Thoracic aorta (tissue), 2 donors: ENCODE results near the gene LCMT1. TPM values are rescaled to one million over a fixed set of nuclear protein-coding genes. Genes with fewer than 3 reads are reported as not detected.

Experiments used
- ATAC-seq: fragments of 150-250 bp; one replicate; pipeline ENCODE4 v1.8.0; 2017; ENCODE audit warnings: low read depth; ENCODE audit not compliant: insufficient number of reproducible peaks, low FRiP score
- DNase-seq: peaks from one replicate; pipeline ENCODE4 v3.0.0-alpha.2; 2020; ENCODE audit warnings: low spot score
- H3K27ac ChIP-seq, 2 donors: fragments of 200-600 bp; sonication (generic); 1 replicate in 1 of 2; 2 replicates in 1 of 2; pipeline ENCODE4 v1.5.1; 2016; ENCODE audit warnings: mild to moderate bottlenecking in 2 of 2, moderate library complexity in 2 of 2
- H3K27me3 ChIP-seq: fragments of 200-600 bp; sonication (generic); replicated peaks from 2 replicates; pipeline ENCODE4 v1.6.0; 2016; ENCODE audit warnings: mild to moderate bottlenecking; ENCODE audit not compliant: insufficient read depth
- H3K36me3 ChIP-seq: fragments of 200-600 bp; sonication (generic); one replicate; pipeline ENCODE4 v1.5.1; 2016
- H3K4me1 ChIP-seq, 2 donors: fragments of 200-600 bp; sonication (generic); 1 replicate in 1 of 2; 2 replicates in 1 of 2; pipeline versions ENCODE4 v1.5.1 to v1.6.0; 2016; ENCODE audit warnings: low read depth in 2 of 2, mild to moderate bottlenecking in 1 of 2; ENCODE audit not compliant: control insufficient read depth in 1 of 2
- H3K4me3 ChIP-seq: fragments of 200-600 bp; sonication (generic); 2 replicates; pipeline ENCODE4 v1.5.1; 2016; ENCODE audit warnings: mild to moderate bottlenecking
- H3K9me3 ChIP-seq: fragments of 200-600 bp; sonication (generic); 2 replicates; pipeline ENCODE4 v1.5.1; 2016
- CTCF ChIP-seq: fragments of 200-600 bp; sonication (generic); IDR thresholded peaks from one replicate; pipeline ENCODE4 v1.5.1; 2019; ENCODE audit warnings: antibody characterized with exemption
- total RNA-seq, 2 donors: library from RNA; depleted of rRNA; stranded (reverse); fragments of >200 nt; gene quantifications; one replicate each; pipeline versions ENCODE4 v1.1.0 to v1.2.3, GENCODE V29; 2016

Gene LCMT1
- total RNA-seq, 2 donors from 2014 or later = 31.0 to 42.5 TPM

DNA sequence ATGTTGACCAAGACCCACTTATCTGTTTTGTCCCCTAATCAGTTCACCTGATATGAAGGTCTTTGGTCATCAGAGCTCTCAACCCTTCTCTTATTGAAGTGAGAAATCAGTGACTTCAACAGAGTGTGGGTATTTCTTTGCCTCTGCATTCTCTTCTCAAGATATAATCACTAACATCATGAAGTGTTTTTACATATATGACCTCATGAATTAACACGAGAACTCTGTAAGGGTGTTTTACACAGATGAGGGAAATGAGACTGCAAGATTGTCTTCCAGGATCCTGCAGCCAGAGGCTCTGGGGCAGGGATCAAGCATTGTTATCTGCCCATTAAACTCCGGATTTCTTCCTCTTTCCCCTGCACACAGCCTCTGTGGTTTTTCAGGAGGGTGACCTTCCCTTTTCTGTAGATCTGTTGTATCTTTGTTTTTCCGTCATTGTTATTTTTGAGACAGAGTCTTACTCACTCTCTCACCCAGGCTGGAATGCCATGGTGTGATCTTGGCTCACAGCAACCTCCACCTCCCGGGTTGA is 22.7 kb downstream of the LCMT1 start:
- ATAC-seq (no peak), DNase-seq (no peak)
- no peaks in the 10 kb centered on the region for H3K4me1 ChIP-seq
- peaks cover 37% of the 10 kb centered on the region for H3K36me3 ChIP-seq
- no peak overlapping the region for H3K4me3 ChIP-seq
- H3K27ac ChIP-seq = no peak overlapping the region
- no peaks in the 10 kb centered on the region for H3K9me3 ChIP-seq
- TF ChIP-seq CTCF = no peak
- H3K27me3 ChIP-seq = no peaks in the 10 kb centered on the region

DNA sequence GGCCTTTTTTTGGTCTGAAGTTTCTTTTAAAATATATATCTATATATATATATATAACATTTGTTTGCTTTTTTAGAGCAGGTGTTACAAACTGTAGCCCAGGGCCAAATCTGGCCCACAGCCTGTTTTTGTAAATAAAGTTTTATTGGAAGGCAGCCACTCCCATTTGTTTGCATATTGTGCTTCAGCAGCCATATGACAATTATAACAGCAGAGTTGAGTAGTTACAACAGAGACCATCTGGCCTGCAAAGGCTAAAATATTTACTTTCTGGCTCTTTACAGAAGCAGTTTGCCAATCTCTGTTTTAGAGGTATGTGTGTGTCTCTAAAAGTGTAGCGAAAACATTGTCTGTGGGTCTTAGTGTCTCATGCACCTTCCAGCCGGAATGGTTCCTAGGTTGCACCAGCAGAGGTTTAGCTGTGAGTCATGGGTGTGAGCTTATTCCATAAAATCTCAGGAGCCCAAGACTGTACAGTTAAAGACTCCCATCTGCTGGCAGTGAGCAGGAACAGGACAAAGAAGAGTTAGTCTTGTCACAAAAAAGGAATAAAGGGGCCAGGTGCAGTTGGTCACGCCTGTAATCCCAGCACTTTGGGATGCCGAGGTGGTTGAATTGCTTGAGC is 23.8 kb downstream of the LCMT1 start:
- Histone ChIP-seq H3K27me3 (no peaks in the 10 kb centered on the region), H3K27ac (no peak overlapping the region), H3K4me1 (peaks cover under 1 to 6% of the 10 kb centered on the region in 2 donors), H3K36me3 (peaks cover 37% of the 10 kb centered on the region), H3K4me3 (no peak overlapping the region), H3K9me3 (no peaks in the 10 kb centered on the region)
- no peak for ATAC-seq
- DNase-seq = no peak
- TF ChIP-seq CTCF = no peak

GRCh38 chr16:25138130-25138529 is 26.6 kb downstream of the LCMT1 start:
- no peak for ATAC-seq
- H3K4me1 ChIP-seq = peaks cover 7 to 23% of the 10 kb centered on the region in 2 donors
- H3K4me3 ChIP-seq = no peak overlapping the region
- no peaks in the 10 kb centered on the region for H3K27me3 ChIP-seq
- no peaks in the 10 kb centered on the region for H3K9me3 ChIP-seq
- no peak for DNase-seq
- H3K36me3 ChIP-seq = peaks cover 43% of the 10 kb centered on the region
- no peak for TF ChIP-seq CTCF
- no peak overlapping the region for H3K27ac ChIP-seq

GRCh38 chr16:25140459-25140858 is 28.9 kb downstream of the LCMT1 start:
- no peak for TF ChIP-seq CTCF
- H3K27me3 ChIP-seq = no peaks in the 10 kb centered on the region
- peaks cover 40% of the 10 kb centered on the region for H3K36me3 ChIP-seq
- no peak for ATAC-seq
- H3K27ac ChIP-seq = peak overlapping the region in 1 of 2 donors; percentile 26
- H3K4me3 ChIP-seq = no peak overlapping the region
- peaks cover 7 to 23% of the 10 kb centered on the region in 2 donors for H3K4me1 ChIP-seq
- no peak for DNase-seq
- H3K9me3 ChIP-seq = no peaks in the 10 kb centered on the region

DNA sequence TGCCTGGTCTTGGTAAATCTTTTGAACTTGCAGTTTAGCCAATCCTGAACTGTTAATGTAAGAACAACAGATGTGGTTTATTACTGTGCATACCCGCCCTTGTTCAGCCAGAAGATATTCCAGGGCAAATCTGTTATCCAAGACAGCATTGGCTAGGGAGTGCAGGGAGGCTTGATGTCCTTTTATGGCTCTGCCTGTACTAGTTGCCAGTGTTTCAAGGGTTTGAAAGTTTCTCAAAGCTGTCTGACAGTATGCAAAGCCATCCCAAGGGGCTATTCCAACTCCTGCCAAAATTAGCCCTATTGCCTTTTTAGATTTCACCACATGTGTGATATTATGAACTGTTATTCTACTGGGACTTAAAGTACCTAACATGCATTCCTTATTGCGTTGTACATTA is 30.1 kb downstream of the LCMT1 start:
- TF ChIP-seq CTCF = no peak
- ATAC-seq = no peak
- Histone ChIP-seq H3K4me1 (peaks cover 7 to 23% of the 10 kb centered on the region in 2 donors), H3K4me3 (no peak overlapping the region), H3K36me3 (peaks cover 31% of the 10 kb centered on the region), H3K27ac (peak overlapping the region in 1 of 2 donors; percentile 26), H3K9me3 (no peaks in the 10 kb centered on the region), H3K27me3 (no peaks in the 10 kb centered on the region)
- DNase-seq = no peak
